Activated naive CD4-positive, alpha-beta T cell treated with anti-CD3 and anti-CD28 coated beads for 36 hours (primary cell): ENCODE data around the gene KLF11. TPM values are rescaled to one million over a fixed set of nuclear protein-coding genes. Genes with fewer than 3 reads are reported as not detected.

Experiments
- CTCF ChIA-PET: fragments of 350-600 bp; sonication (Branson Sonifier 250); formaldehyde crosslinking; loops from one replicate; lab custom pipeline; 2021; ENCODE audit warnings: antibody characterized with exemption; lab: Charles Lee
- DNase-seq: peaks from one replicate; pipeline ENCODE4 v3.0.0-alpha.2; 2020
- H3K27ac Mint-ChIP-seq: one replicate; pipeline ENCODE4 v1.8.0; 2021; ENCODE audit warnings: mild to moderate bottlenecking, mixed read lengths
- H3K27me3 Mint-ChIP-seq: one replicate; pipeline ENCODE4 v1.8.0; 2021; ENCODE audit warnings: low read depth, mixed read lengths
- H3K36me3 Mint-ChIP-seq: one replicate; pipeline ENCODE4 v1.8.0; 2021; ENCODE audit warnings: low read depth, mixed read lengths
- H3K4me1 Mint-ChIP-seq: one replicate; pipeline ENCODE4 v1.8.0; 2021; ENCODE audit warnings: low read depth, mixed read lengths
- H3K4me3 Mint-ChIP-seq: one replicate; pipeline ENCODE4 v1.8.0; 2021; ENCODE audit warnings: mild to moderate bottlenecking, moderate library complexity, mixed read lengths
- H3K9me3 Mint-ChIP-seq: one replicate; pipeline ENCODE4 v1.8.0; 2021; ENCODE audit warnings: mixed read lengths
- intact Hi-C: fragments of 100-400 bp; cut with micrococcal nuclease; formaldehyde crosslinking; loops from one replicate; pipeline ENCODE4 v1.15.1; 2023
- total RNA-seq, 2 experiments: library from RNA; stranded (reverse); gene quantifications; one replicate each; pipeline ENCODE4 v1.2.3, GENCODE V29; 2021

Gene KLF11
- total RNA-seq, 2 experiments from 2014 or later: 3.0 to 3.1 TPM

GRCh38 chr2:10103179-10103578, 59.8 kb downstream of the KLF11 start:
- DNase-seq: no peak
- Mint-ChIP-seq H3K36me3 (no peaks in the 10 kb centered on the region), H3K27me3 (no peaks in the 10 kb centered on the region), H3K27ac (no peak overlapping the region), H3K9me3 (peaks cover 7% of the 10 kb centered on the region), H3K4me1 (no peaks in the 10 kb centered on the region), H3K4me3 (no peak overlapping the region)
- intact Hi-C loops: no loop called here
- CTCF ChIA-PET: interaction anchor here (2.7 kb wide), 1 partner anchor 30 kb away, joined by 11 read pairs; no protein-coding TSS in a partner anchor

Other genes starting within 250 kb of the KLF11 start
- gene TAF1B, start 200.1 kb upstream of the KLF11 start, total RNA-seq: 10 to 100 TPM; 24.8 to 25.7 TPM
- under 1 TPM; 0.69 to 0.79 TPM for gene GRHL1, start 91.9 kb upstream of the KLF11 start, total RNA-seq
- gene CYS1, start 36.9 kb downstream of the KLF11 start, total RNA-seq: not detected
- gene RRM2, start 79.2 kb downstream of the KLF11 start, total RNA-seq: 100 to 1,000 TPM; 466 to 514 TPM